Stimulated activated CD4-positive, alpha-beta T cell treated with anti-CD3 and anti-CD28 coated beads, Interleukin-4, amount 100 ng/mL, for 48 hours (primary cell): Measurements from ENCODE around the gene ITSN2.
"Not testable (repeated sequence)": the region's sequence is repeated elsewhere in the genome, so short reads cannot be mapped to it uniquely, and the experiment has no call there.

Experiments used
- DNase-seq, 2 donors: peaks; one replicate each; pipeline ENCODE4 v3.0.0-alpha.2; 2020; ENCODE audit warnings: low read depth in 2 of 2

ITSN2 gene

DNA sequence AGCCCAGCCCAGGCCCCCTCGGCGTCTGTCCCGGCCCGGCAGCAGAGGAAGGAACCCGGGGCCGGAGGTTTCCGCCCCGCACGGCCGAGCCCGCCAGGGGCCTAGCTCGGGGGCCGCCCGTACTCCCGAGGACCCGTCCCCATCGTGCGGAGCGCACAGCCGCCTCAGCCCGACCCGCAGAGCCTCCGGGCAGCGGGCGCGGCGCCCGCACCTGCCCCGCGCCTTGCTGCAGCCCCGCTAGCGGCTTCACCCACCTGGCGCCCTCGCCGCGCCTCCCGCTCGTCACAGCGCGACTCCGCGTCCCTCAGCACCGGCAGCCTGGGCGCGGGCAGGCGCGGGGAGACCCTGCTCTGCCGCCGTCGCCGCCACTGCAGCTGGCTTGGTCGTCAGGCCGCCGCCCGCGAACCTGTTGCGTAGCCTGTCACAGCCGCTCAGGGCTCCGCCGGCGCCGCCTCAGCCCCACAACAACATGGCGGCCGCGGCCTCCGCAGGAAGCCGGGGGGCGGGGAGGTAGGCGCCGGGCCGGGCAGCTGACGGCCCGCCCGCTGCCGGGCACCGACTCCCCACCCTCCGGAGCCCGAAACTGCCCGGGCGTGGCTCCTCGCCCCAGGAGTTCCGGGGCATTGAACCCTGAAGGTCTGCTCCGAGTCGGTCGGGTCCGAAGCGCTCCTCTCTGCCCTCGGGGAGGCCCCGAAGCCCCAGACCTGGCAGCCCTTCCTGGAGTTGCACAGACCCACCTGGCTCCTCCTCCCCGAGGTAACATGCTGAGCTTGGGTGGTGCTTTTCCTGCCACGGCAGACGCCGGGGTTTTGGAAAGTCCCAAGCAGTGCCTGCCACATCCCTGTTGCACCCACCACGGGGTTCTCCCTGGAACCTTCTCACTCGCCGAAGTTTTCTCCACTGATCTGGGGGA is at the start of gene ITSN2:
Gene ITSN2 (minus strand): TSS at position 487 of the 913 bp plus-strand sequence. CDS start 32,454 bp downstream, outside the sequence.
- DNase-seq: peak; percentile 77

DNA sequence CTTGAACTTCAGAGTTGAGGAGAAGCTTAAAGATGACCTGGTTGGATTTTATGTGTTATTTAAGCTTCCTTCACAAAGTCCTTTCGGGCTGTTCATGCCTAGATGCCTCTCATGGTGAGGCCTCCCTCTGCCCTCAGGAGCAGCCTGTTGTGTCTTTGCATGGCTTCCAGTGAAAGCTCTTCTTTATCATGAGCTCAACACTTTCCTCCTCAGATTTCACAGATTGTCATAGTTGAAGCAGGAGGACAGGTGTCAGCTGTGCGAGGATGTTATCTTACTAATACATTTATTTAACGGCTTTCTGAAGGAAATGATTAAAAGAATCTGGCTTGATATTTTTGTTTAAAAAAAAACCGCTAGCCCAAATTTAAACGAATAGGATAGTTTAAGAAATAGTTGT is 48.8 kb upstream of the ITSN2 start:
- no peak for DNase-seq

DNA sequence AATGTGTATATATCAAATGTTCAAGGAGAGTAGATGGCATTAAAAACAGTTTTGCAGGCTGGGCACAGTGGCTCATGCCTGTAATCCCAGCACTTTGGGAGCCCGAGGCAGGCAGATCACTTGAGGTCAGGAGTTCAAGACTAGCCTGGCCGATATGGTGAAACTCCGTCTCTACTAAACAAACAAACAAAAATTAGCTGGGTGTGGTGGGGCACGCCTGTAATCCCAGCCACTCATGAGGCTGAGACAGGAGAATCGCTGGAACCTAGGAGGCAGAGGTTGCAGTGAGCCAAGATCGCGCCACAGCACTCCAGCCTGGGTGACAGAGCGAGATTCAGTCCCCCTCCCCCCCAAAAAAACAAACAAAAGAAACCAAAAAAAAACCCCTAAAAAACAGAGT is 48.4 kb upstream of the ITSN2 start:
- not testable (repeated sequence) for DNase-seq

DNA sequence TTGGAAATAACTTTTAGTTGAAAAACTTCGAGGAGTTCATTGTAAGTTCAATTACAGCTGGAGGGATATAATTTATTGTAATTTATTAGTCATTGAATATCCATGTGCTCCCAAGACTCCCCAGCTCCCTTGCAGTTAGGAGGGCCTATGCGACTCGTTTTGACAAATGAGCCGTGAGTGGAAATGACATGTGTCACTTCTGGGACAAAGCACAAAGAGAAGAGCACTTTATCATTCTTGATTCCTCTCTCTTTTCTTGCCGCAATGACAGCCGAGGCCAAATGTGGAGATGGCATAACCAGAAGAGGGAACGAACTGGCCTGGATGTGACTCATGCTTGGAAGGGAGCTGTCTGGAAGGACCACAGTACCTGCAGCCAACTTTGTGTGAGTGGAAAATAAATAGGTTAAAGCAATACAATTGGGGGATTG is 44.2 kb upstream of the ITSN2 start:
- DNase-seq: no peak

DNA sequence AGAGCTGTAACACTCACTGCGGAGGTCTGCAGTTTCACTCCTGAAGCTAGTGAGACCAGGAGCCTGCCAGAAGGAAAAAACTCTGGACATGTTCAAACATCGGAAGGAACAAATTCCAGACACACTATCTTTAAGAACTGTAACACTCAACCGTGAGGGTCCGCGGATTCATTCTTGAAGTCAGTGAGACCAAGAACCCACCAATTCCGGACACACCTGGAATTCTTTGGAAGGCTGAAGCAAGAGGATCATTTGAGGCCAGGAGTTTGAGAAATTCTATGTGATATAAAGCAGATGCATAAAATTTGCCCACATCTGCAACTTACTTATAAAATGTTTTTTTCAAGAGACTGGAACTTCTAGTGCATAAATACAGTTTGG is 43.5 kb upstream of the ITSN2 start:
- no peak for DNase-seq

DNA sequence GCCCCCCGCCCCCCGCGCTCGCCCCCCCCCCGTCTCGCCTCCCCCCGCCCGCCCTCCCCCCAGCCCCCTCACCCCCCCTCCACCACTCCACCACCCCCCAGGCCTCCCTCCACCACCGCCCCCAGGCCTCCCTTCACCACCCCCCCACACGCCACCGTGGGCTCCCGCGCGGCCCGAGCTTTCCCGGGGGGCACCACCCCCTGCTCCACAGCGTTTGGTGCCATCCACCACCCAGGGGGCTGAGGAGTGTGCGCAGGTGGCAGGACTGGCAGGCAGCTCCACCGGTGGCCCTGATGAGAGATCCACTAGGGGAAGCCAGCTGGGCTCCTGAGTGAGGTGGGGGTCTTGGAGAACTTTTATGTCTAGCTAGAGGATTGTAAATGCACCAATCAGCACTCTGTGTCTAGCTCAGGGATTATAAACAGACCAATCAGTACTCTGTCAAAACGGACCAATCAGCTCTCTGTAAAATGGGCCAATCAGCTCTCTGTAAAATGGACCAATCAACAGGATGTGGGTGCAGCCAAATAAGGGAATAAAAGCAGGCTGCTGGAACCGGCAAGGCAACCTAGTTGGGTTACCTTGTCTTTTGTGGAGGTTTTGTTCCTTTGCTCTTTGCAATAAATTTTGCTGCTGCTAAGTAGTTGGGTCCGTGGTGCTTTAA is 43.0 kb upstream of the ITSN2 start:
- no peak for DNase-seq

DNA sequence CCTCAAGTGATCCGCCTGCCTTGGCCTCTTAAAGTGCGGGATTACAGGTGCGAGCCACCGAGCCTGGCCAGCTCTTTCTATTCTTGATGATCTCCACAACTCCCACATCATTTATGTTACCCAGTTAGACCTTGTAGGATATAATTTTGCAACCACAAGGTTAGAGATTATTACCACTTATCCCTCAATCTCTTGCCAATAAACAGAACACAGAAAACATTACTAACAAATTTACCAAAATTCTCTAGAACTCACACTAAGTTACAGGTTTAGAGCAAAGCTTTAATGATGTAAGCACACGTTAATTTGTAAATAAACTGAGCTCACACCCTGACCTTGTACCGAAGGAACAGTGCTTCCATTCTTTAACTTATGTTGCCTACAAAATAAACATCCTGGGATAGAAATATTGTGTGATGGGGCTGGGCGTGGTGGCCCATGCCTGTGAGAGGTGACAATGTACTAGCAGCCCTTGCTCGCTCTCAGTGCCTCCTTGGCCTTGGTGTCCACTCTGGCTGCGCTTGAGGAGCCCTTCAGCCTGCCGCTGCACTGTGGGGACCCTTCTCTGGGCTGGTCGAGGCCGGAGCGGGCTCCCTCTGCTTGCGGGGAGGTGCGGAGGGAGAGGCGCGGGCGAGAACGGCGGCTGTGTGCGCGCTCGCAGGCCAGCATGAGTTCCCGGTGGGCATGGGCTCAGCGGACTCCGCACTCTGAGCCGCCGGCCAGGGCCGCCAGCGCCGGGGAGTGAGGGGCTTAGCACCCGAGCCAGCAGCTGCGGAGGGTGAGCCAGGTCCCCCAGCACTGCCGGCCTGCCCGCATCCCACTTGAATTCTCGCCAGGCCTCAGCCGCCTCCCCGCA is 42.1 kb upstream of the ITSN2 start:
- no peak for DNase-seq

DNA sequence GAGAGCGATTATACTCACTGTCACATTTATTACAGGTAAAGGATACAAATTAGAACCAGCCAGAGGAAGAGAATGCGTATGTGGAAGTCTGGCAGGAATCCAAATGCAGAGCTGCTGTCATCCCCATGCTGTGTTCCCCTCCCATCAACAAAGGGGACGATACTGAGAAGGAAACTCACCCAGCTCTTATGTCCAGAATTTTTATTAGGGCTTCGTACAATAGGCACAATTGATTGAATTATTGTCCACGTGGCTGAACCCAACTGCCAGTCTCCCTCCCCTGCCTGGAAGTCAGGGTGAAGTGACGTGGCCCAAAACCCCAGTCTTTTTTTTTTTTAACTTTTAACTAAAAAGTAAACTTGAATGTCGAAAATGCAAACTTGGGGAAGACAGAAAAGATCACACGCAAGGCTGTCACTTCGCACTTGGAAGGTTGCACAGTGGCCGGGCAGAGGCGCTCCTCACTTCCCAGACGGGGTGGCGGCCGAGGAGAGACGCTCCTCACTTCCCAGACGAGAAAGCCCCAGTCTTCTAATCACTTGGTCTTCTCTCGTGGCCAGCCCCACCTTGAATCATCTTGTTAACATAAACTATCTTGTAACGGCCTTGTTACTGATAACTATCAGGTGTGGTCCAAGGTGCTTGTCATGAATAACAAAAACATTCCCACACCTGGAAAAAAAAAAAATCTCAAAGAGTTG is 40.0 kb upstream of the ITSN2 start:
- DNase-seq: no peak

DNA sequence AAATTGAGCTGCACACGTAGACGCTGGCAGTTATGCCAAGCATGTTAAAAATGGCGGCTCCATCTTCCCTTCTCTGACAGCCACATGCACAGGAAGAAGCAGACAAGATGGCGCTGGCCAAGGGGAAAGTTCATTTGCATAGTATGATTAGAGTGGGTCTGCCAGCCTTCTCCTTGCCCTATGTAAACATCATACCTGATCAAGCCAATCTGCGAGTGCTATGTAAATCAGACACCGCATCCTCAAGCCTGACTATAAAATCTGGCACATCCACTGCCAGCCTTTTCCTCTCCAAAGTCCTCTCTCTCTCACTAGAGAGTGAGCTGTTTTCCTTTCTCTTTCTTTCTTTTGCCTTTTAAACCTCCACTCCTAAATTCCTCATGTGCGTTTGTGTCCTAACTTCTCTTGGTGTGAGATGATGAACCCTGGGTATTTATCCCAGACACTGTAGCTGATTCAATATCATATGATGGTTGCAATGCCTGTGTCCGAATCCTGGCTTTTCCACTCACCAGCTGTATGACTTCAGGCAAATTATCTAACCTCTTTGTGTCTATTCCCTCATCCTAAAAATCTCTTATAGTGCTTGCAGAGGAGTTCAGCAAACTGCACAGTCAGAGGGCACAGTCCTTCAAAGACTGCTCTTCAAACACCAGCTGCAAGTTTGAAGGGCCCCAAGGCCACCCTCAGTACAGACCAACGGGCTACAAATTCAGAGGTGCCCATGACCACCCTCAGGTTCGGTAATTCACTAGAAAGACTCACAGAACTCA is 39.3 kb upstream of the ITSN2 start:
- no peak for DNase-seq

DNA sequence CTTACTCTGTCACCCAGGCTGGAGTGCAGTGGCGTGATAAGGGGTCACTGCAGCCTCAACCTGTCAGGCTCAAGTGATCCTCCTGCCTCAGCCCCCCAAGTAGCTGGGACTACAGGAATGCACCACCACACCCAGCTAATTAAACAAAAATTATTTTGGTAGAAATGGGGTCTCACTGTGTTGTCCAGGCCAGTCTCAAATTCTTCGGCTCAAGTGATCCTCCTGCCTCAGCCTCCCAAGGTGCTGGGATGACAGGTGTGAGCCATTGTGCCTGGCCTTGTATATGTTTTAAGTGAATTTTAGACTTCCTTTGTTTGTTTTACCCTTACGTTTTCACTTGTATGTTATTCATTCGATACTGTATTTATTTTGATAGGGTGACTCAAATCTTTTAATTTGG is 34.7 kb upstream of the ITSN2 start:
- no peak for DNase-seq

DNA sequence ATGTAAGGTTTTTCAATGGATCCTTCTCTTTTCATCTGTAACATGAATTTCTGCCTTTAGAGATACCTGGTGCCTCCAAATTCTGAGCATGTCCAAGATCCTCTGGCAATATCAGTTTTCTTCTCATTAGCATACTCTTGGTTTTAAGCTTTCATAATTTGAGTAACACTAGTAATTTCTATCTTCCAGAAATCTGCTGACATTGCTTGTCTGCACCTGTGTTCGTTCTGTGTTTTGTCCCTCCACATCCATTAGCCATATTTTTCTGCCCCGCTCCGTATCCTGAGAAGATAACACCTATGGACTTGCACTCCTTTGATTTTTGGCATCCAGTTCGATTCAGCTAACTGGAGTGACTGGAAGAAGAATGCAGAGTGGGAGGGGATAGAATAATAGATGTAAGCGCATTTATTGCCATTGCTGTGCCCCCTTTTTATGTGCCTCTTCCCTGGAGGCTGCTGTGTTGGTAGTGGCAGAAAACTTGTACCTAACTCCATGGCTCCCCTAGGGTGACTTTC is 32.3 kb upstream of the ITSN2 start:
- no peak for DNase-seq

DNA sequence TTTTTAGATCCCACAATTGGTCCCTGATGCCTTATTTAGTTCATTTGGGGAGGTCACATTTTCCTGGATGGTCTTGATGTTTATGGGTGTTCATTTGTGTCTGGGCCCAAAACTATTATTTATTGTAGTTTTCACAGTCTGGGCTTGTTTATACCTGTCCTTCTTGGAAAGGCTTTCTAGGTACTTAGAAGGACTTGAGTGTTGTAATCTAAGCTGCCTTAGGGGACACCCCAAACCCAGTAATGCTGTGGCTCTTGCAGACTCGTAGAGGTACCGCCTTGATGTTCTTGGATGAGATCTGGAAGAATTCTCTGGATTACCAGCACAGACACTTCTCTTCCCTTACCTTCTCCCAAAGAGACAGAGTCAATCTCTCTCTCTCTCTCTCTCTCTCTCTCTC is 25.0 kb upstream of the ITSN2 start:
- no peak for DNase-seq

DNA sequence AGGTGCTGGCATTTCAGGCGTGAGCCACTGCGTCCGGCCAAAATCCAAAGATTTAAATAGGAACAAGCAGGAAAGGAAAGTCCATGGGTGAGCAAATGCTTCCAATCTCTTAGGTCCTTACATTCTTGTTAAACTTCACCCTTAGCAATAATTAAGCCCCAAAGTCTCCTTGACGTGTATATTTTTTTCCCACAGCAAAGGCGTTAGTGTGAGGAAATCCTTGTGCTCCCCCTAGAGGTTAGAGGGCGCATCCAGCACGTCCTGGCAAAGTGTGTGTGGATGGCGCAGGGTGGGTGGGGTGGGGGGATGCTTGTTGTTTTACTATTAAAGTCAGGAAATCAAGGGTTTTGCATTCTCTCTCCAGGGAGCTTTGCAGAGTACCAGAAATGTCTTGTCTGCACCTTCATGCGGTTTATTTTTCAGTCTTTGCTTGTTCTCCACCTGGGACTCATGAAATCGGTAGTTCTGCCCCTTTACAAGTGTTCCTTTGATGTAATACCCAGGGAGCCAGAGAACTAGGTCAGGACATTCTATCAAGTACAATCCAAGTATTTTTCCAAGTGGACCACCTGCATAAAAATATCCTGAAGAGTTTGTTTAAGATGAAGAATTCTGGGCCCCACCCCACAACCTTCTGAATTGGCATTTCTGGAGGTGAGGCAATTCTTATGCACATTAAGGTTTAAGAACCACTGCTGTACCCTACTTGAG is 22.2 kb upstream of the ITSN2 start:
- DNase-seq: peak; percentile 33 to 43

DNA sequence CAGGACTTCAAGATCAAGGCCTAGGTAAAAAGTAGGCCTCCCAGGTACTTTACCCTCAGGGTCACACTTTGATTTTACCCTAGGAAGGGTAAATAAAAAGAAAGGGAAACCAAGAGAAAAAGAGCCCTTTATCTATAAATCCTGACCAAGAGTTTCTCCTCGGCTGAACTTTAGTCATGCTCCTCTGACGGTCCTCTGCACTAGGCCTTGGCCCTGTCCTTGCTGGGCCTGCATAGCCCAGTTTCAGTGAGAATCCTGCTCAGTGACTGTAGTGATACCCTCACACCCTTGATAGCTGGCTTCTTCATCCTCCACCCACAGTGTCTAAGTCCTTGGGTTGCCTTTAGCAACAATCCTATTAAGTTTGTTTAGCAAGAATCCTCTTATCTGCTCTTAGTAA is 20.5 kb upstream of the ITSN2 start:
- no peak for DNase-seq

DNA sequence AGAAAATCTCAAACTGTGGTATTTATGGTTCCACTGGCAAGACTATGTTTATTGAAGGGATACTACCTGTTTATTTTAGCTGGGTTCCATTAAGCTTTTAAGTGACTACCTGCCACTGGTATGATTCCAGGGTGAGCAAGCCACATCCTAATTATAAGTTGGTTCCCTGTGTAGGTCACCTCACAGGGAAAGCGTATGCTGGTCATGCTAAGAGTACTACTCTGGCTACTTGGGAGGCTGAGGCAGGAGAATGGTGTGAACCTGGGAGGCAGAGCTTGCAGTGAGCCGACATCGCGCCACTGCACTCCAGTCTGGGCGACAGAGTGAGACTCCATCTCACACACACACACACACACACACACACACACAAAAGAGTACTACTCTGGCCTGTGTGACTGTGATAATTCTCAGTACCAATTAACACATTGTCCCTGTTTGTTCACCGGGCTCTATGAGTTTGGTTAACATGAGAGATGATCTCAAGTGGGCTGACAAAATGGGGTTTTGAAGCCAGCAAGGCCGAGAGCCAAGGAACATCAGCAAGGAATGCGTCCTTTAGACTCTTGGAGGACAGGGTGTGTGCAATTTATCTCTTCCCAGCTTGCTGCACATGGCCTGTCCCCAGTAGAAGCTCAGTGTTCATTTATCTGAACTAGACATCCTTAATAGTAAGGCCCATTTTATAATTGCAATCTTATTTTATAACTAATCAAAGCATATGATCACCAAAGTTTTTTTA is 15.2 kb upstream of the ITSN2 start:
- DNase-seq: no peak

DNA sequence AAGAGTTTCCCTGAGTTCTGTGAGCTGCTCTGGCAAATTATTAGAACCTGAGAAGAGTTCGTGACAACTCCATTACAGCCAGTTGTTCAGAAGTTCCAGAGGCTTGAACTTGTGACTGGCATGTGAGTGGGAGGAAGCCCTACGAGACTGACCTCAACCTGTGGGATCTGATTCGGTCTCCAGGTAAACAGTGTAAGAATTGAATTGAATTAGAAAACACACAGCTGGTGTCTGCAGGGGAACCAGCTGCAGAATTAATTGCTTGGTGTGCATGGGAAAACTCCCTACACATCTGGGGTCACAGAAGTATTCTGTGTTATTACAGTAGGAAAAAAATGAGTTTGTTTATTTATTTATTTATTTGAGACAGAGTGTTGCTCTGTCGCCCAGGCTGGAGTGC is 14.0 kb upstream of the ITSN2 start:
- no peak for DNase-seq

DNA sequence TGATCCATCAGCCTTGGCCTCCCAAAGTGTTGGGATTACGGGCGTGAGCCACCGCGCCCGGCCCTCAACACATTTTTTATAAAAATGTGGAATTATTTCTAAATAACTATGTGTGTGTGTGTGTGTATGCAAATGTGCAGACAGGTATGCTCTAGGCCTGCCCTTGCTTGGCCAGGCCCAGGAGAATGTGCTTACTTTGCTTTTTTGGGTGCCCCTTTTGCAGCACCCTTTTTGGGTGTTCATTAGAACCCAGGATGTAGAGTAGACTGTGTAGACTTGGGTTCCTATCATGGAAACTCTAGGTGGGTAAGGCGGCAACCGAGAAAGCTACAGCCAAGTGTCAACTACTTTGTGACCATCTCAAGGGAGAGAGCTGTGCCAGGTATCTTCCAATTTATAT is 11.7 kb upstream of the ITSN2 start:
- DNase-seq: no peak

DNA sequence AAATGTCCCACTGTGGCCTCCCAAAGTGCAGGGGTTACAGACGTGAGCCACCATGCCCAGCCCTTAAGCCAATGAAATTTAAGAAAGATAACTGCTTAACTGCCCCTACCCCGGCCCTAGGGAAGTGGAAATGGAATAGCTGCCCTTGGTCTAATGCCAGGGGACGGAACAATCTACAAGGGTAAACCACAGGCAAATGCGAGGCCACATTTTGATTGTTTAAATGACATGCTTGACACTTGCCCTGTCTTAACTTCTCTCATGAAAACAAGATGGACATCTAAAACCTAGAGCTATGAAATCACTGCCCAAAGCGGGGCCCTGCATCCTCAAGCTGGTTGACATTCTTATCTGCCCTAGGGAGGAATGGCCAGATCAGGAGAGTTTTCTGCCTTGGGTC is 5.5 kb upstream of the ITSN2 start:
- DNase-seq: no peak

DNA sequence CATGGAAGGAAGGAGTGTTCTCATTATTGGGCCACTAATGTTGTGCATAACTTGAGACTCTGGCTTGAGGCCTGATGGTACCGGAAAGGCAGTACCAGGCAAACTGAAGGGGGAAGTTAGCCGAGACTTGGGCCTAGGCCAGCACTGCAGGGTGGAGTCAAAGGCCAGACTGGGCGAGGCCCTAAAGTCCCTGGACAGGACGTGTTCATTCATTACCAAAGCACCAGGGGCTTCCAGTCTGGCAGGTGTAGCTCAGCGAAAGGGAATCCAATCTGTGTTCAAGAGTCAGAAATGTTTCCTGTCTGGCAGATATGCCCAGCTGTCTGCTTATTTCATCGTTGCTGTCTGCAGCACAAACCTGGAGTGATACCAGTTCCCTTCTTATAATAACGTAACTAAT is 4.7 kb upstream of the ITSN2 start:
- DNase-seq: no peak
